Nucleus accumbens (tissue), 56 donors: ENCODE measurements around the gene WNT4.
A peak's percentile ranks its signal among the peaks of the same experiment; 100 is the strongest.
"Not testable (repeated sequence)": the region's sequence is repeated elsewhere in the genome, so short reads cannot be mapped to it uniquely, and the experiment has no call there.

Source experiments
- DNase-seq, 56 donors: peaks; one replicate each; lab custom pipeline; 2025; lab: John Stamatoyannopoulos, UW

Gene WNT4

DNA sequence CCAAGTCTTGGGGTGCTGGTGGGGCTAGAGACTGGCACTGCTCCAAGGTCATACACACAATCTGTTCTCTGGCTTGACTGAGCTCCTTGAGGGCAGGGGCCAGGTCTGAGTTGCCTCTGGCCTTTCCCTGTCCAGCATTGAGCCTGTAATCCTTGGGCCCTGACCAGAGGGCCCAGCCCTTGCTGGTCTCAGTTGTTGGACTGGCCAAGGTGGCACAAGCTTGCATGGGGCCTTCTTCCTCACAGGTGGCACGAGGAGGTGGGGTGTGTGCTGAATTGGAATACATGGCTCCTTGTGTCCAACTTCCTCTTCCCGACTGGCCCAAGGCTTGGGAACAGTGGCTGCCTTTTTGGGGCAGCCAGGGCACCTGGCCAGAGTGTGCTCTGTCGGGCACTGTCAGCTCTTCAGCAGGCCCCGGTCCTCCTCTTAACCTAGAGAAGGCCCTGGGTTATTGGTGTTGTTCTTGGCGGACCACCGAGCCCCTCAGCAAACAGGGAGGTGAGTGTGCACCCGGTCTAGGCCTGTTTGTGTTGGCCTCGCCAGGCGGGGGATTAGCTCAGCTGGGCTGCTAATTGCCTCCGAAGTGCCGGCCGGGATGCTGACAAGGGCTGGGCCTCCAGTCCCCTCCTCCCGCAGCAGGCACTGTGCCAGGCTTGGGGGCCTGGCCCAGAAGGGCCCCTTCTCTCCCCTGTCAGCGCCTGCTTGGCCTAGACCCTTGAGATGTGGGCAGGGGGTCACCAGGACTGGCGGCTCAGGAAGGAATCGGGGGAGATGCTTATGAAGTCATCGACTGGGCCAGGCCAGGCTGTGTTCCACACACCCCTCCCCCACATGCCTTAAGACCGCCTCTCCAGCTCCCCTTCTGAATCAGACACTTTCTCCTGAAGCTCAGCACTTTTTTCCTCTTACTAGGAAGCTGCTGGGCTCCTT is 28.5 kb downstream of the WNT4 start:
- peak in 18 of 56 donors; percentile 16 to 66 (median 31) for DNase-seq

DNA sequence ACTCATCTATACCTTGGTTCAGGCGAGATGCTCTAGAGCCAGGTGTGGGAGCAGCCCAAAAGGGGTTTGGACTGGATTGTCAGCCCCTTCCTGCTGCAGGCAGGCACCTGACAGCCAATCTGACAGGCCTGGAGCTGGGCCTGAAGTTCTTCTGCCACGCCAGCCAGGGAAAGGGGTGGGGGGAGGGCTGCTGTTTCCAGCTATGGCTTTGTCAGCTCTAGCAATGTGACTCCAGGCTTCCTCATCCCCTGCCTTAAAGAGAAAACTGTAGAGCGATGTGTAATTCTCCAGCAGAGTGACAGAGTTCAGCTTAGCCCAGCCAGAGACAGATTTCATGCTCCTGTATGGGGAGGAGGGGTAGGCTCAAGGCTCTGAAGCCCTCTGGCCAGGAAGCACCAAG is 30.3 kb downstream of the WNT4 start:
- DNase-seq = peak in 2 of 56 donors; percentile 19 to 22

DNA sequence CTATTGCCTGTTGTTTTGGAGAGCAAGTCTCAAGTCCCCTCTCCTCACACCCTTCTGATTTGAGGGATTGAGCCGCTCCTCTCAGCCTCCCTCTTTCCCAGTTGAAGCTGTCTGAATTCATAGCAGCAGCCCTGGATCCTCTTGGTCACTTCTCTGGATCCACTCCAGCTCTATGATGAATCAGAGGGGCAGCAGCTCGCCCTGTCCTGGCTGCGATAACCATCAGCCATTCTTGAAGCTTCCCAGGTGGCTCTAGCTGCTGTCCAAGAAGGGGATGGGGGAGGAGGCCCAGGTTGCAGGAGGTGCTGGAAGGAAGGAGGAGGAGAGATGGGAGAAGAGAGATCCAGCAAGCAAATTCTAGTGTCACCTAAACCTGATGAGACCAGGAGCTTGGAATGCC is 31.3 kb downstream of the WNT4 start:
- DNase-seq = no peak

DNA sequence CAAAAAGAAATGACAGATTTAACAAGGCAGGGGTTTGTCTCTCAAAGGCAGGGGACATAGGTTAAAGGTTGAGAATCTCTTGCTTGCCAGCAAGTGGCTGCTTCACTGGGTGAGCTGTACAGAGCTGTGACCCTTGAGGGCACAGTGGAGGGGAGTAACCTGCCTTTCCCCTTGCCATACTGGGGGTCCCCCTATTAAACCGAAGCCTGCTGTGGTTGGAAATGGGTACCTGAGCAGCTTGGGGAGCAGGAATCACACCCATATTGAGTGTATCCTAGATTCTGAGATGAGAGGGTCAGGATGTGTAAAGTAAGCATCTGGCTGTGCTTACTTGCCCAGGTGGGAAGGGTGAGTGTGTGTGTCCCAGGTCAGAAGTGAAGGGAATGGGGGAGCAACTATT is 31.8 kb downstream of the WNT4 start:
- DNase-seq = no peak

DNA sequence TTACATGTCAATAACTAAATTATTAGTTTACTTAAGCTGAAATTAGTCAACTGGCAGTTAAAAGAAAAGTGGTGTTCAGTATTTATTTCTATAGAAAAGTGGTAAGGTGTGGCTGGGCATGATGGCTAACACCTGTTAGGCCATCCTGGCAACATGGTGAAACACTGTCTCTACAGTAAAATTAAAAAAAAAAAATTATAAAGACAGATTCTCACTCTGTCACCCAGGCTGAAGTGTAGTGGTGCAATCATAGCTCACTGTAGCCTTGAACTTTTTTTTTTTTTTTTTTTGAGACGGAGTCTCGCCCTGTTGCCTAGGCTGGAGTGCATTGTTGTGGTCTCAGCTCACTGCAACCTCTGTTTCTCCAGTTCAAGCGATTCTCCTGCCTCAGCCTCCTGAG is 32.9 kb downstream of the WNT4 start:
- no peak for DNase-seq

DNA sequence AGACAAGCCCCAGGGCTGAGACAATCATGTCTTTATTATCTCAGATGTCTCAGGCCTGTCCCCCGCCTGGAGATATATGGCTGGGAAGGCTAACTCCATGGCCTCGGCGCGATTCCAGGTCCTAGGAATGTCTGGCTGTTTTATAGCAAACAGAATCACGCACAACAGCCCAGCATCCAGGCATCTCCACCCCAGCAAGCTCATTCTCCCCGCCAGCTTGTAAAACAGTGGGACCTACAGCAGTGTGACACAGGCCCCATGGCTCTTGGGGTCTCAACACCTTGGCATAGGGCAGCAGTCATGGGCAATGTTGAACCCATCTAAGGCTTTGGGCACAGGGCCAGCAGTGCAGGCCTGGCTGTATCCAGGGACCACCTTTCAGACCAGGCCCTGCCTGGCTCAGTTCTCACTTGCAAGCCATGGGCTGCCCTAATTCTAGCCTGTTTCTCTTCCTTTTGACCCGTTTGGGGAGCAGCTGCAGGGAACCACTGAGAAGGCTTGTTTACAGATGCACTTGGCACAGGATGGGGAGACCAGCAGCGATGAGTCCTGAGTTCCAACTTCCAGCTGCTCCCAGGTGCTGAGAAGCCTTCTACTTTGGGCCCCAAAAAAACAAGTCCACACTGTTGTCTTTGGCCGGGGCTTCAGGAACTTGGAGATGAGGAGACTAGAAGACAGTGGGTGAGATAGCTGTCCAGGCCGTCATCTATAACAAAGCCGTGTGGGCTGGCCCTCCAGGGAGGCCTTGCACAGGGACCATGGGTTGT is 34.4 kb downstream of the WNT4 start:
- DNase-seq = no peak

DNA sequence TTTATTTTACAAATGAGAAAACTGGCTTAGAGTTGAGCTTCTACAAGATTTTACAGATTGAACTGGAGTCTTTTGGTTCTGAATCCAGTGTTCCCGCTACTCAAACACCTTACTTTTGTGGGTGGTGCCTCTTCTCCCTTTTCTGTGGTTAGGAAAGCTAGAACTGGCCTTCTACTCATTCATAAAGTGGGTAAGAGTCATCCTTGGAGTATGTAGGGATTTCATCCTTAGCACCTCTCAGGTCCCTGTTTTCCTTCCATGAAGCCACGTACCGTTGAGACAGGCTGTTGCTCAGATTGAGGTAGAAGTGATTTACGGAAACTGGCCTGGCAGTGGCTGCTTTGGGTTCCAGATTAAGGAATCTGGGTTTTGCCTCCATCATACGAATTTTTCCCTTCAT is 35.8 kb downstream of the WNT4 start:
- no peak for DNase-seq

DNA sequence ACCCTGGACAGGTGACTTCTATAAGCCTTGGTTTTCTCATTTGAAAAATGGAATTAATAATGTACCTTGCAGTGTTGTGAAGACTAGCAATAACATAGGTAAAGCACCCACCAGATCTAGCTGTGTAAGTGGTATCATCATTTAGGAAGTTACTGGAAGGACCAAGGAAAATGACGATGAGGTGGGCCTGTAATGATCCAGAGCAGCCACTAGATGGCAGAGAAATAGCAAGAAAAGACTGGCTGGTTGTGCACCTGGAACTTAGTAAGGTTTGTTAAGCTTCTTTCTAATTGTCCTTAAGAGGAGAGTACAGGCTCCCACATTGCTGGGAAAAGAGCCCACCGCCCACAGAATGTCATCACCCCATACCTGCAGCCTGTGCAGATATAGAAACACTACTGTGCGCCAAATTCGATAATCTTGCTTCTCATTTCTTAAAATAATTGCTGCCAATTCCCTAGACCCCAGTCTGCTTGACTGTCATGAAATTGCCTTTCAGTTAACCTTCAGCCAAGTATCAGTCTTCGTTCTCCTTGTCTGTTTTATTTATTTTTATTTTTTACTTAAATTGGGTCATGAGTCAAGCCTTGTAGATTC is 37.2 kb downstream of the WNT4 start:
- DNase-seq = peak in 6 of 56 donors; percentile 9 to 32 (median 20)

DNA sequence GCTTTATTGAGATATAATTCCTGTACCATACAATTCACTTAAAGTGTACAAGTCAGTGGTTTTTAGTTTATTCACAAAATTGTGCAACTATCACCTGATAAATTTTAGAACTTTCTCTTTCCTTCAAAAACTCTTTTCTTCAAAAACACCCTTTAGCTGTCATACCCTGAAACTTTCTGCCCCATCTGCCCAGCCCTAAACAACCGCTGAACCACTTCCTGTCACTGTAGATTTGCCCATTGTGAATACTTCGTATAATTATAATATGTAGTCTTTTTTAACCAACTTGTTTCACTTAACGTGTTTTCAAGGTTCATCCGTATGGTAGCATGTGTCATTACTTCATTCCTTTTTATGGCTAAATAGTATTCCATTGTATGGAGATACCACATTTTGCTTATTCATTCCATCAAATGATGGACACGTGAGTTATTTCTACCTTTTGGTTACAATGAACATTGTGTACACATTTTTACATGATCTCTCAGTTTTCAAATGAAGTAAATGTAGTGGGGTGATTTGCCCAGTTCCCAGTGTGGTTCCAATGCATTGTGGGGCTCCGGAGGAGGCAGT is 37.9 kb downstream of the WNT4 start:
- no peak for DNase-seq

DNA sequence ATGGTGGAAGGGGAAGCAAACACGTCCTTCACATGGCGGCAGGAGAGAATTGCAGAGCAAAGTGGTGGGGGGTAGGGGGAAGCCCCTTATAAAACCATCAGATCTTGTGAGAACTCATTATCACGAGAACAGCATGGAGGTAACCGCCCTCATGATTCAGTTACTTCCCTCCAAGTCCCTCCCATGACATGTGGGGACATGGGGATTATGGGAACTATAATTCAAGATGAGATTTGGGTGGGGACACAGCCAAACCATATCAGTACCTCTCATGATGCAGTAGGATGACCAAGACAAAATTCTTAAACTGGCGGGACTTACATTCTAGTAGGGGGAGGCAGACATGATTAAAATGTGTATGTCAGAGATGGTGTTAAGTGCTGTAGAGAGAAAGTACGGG is 38.8 kb downstream of the WNT4 start:
- no peak for DNase-seq

DNA sequence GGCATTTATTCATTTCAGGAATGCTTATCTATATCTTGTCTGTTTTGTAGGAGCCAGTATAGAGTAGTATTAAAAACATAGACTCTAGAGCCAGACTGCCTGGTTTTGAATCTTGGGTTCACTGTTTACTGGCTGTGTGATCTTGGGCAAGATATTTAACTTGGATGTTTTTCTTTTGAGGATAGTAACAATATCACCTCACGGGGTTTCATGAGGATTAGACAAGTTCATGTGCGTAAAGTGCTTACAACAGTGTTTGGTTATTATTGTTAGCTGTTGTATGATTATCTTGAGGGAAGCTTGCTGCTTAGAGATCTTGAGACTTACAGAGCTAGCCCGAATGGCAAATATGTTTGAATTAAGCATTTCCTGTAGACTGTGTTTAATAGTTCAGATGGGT is 40.2 kb downstream of the WNT4 start:
- no peak for DNase-seq

DNA sequence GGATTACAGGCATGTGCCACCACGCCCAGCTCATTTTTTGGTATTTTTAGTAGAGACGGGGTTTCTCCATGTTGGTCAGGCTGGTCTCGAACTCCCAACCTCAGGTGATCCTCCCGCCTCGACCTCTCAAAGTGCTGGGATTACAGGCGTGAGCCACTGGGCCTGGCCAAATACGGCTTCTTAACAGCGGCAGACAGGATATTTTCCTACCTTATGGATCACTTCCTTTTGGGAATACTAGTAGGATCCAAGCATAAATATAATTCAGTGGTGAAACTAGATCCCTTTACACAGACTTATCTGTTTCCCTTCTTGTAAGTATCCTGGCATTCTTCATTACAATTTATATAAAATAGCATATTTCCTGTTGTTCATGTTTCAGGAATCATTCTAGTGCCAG is 40.9 kb downstream of the WNT4 start:
- no peak for DNase-seq

DNA sequence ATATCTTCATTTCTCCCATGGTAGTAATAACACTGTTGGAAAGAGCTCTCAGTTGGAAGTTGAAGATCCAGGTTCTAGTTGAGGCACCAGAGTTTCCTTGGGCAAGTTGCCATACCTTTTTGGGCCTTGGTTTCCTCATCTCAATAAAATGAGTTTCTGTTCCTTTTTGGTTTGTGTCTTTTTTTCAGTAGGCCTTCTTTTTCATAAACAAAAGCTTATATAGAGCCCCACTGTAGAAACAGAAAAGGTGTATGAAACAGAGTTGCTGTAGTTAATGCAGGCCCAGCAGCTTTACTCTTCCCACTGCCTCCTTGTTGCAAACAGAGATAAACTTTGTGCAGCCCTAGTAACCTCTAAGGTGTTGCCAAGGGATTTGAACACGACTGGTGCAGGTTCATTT is 41.7 kb downstream of the WNT4 start:
- DNase-seq = no peak

DNA sequence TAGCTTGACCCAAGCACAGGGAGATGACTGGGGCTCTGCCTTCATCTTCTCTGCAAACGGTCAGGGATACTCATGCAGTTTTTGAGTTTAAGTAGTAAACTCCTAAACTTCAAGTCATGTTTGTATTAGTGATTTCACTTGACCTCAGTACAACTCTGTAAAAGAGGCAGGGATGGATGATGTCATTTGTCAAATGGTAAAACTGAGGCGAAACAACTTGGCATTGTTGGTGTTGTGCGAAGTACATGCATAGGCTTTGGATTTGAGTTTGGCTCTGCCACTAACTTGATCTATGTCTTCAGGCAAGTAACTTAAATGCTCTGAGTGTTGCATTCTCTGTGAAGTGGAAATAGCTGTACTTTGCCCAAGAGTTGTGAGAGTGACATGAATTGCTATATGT is 42.7 kb downstream of the WNT4 start:
- no peak for DNase-seq

DNA sequence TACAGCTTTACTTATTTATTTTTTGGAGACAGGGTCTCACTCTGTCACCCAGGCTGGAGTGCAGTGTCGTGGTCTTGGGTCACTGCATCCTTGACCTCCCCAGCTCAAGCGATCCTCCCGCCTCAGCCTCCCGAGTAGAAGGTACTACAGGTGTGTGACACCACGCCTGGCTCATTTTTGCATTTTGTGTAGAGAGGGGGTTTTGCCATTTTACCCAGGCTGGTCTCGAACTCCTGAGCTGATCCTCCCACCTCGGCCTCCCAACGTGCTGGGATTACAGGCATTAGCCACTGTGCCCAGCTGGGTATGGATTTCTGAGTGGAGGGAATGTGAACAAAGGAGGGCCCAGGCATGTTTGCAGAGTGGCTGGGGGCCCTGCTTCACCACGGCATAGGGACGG is 44.1 kb downstream of the WNT4 start:
- DNase-seq = no peak

DNA sequence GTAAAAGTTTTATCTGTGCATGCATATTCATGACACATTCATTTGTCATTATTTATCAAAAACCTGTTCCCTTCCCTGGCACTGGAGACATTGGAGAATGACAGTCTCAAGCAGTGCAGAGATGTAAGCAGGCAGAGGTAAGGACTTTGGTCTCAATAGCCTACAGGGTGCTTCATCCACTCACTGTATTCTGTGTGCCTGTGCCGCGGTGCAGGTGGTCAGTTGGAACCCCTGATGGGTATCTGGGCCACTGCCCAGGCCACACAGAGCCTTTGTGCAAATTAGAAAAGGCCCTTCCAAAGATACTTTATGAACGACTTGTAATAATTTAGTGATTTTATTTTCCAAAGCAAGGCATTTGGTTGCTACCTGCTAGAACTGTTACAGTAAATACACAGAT is 46.4 kb downstream of the WNT4 start:
- no peak for DNase-seq

DNA sequence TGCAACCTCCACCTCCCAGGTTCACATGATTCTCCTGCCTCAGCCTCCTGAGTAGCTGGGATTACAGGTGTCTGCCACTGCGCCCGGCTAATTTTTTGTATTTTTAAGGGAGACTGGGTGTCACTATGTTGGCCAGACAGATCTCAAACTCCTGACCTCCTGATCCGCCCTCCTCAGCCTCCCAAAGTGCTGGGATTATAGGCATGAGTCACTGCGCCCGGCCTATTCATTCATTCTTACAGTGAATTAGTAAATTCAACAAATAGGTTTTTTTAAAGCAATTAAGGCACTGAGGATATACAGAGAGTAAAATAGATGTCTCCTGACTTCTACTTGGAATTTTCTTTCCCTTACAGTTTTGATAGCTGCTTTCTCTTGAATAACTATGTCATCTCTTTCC is 46.9 kb downstream of the WNT4 start:
- no peak for DNase-seq

DNA sequence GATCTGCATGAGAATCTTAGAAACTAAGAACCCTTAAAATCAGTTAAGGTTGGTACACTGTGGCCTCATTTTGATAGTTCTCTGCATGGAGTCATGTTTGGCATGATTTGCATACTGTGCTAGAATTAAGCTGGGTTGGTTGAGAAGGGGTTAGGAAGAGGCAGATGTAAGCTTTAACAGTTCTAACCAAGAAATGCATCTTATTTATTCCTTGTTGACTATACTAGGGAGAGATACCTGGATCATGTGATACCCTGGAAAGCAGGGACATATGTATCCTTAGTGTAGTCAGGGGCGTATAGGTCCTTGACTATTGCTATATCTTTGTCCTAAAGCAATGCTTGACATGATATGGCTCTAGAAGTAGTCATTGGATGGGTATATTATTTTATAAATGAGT is 49.4 kb downstream of the WNT4 start:
- DNase-seq = no peak

DNA sequence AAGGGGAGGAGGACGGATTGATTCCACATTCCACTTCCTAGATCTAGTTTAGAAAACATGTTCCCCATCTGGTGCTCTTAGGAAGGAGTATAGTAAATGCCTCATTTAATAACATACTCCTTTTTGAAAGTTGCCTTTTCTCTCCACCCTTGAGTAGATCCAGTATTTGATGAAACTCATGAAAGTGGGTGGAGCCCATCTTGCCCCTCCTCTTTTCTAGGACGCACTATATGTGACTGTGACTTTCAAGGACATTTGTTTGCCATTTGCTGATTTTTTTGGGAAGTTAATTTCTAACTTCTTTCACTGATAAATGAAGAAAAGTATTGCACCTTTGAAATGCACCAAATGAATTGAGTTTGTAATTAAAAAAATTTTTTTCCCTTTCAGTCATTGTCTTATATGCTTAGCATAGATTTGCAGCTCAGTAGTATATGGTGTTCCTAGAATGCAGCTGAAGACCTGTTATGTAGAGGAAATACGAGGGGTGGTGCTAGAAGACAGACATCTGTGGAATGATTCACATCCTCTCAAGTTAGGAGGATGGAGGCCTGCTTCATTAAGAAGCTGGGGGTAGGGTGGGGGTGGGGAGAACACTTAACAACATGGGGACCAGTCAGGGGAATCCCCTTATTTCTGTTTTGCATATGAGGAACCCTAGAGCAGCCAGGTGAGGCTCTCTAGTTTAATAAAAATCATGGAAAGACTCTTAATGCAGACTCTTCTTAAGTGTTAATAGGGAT is 50.7 kb downstream of the WNT4 start:
- DNase-seq = not testable (repeated sequence)

DNA sequence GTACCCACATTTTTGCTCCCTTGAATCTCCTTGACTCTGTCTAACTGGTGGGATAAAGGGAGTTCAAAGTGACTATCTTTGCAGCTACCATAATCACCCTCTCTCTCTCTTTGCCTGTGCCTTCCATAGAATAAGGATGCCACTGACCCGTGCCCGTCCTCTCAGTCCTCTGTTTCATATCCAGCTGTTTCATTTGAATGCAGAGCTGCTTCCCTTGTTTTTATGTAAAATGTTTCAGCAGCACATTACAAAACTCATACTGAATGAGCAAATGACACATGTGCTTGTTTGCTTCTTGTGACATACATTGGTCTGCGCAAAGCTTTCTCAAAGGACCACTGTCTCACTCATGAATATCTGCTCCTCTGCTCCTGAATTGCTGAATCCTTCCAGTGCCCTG is 52.0 kb downstream of the WNT4 start:
- DNase-seq = no peak
